GM19240 (cell line): ENCODE data around the gene MTRF1L.
A peak's percentile ranks its signal among the peaks of the same experiment; 100 is the strongest.
"Not testable (repeated sequence)": the region's sequence is repeated elsewhere in the genome, so short reads cannot be mapped to it uniquely, and the experiment has no call there.

Source experiments
- DNase-seq: peaks from one replicate; pipeline ENCODE4 v3.0.0; 2011; ENCODE audit warnings: low spot score; ENCODE audit not compliant: insufficient read length

The MTRF1L gene

DNA sequence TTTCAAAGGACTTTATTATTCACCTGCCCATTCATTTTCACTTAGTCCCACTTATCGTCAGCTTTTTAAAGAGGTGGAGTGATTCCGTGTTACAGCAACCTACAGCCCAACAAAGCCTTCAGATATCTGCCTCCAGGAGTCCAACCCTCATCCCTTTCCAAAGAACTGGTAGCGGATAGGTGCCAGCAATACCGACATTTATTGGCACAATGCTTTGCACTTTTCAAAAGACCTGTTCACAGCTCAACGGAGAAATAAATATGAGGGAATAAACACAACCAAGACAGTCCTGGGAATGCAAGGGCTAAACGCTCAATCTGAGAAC lies 819 bp upstream of the MTRF1L start:
- no peak for DNase-seq

DNA sequence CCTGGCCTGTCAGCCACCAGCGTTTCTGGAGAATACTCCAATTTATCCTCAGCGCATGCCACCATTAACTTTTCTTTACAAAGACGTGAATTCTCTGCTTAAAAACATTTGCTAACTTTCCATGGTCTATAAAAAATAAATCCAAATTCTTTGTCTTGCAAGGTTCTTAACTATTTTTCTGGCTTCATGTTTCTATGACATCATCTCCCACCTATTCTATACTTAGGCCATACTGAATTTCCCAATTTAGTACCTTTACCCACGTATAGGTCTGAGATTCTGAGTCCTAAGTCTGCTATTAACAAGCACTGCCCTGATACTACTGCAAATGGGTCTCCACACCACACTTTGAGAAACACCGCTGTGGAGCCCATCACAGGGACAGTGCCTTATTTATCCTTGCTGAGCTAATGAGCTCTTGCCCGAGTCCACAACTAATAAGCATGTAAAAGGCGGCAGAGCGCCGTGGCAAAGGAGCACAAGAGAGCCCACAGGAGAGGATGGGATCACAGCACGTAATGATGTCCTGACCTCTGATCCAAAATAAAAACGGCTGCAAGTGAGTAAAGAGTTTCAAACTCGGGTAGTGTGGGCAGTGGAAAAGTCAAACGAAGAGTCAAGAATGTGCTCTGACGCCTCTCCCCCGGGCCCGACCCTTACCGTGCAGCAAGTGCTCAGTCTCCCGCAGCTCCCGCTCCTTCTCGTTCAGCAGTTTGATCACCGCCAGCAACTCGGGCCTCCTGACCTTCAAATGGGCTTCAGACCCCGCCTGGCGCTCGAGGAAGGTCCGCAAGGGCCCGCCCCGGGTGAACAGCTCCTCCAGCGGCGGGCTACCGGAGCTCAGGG lies 519 bp downstream of the MTRF1L start:
- no peak for DNase-seq

DNA sequence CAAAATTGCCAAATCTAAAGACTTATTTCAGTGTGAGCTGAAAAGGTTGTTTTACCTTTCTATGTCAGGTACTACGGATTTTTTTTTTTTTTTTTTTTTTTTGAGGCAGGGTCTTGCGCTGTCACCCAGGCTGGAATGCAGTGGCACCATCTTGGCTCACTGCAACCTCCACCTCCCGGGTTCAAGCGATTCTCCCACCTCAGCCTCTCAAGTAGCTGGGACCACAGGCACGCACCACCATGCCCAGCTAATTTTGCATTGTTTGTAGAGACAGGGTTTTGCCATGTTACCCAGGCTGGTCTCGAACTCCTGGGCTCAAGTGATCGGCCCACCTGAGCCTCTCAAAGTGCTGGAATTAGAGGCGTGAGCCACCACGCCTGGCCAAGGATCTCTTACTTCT lies 1.7 kb downstream of the MTRF1L start:
- DNase-seq, result not testable (repeated sequence)

DNA sequence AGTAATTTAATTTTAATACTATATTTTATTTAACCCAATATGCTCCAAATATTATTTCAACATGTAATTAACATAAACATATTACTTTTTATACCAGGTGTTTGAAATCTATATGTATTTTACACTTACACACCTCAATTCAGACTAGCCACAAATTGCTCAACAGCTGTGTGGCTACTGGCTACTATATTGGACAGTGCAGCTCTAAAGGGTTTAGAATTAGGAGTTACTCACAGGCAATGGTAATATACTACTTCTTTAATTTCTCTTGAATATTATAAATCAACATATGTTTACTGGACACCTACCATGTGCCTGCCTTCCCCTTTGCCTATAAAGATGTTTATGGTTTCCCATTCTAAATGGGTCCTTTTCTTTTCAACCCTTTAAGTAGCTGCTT lies 2.3 kb downstream of the MTRF1L start:
- DNase-seq, result no peak

DNA sequence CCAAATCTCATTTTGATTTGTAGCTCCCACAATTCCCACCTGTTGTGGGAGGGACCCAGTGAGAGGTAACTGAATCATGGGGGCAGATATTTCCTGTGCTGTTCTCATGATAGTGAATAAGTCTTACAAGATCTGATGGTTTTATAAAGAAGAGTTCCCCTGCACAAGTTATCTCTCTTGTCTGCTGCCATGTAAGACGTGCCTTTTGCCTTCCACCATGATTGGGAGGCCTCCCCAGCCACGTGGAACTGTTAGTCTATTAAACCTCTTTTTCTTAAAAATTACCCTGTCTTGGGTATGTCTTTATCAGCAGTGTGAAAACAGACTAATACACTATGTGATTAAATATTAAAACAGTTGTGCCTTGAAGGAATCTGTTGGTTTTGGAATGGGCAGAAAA lies 3.0 kb downstream of the MTRF1L start:
- not testable (repeated sequence) for DNase-seq

DNA sequence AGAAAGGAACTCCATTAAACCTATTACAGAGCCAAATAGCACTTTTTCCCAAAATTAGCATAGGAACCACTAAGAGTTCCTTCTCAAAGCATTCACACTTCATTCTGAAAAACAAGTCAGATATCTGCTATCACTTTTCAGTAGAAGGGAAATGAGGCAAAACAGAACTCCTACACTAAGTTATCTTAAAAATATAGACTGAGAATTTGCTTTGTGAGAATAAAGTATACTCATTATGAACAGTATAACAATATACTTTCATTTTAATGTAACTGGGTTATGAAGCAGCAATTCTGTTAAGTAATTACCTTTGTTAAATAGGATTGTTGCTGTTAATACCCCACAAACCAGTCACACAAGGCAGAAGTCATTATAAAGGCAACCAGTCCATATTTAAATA lies 8.7 kb downstream of the MTRF1L start:
- no peak for DNase-seq

DNA sequence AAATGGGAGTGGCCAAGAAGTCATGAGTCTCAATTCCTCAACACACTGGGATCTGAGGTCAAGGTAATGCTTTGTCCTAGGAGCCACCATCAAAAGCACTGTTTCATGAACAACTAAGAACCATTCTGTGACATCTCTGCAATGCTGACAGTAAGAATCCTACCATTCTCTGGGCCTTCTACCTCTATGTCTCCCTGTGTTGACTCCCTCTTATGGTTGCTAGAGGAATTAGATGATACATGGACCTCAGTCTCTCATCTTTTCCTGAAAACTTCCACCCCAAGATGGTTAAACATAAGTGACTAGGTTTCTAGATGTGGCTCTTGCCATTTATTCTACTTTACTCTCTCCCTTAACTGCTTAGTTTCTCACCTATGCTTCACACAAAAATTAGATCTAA lies 9.1 kb downstream of the MTRF1L start:
- DNase-seq, result no peak

DNA sequence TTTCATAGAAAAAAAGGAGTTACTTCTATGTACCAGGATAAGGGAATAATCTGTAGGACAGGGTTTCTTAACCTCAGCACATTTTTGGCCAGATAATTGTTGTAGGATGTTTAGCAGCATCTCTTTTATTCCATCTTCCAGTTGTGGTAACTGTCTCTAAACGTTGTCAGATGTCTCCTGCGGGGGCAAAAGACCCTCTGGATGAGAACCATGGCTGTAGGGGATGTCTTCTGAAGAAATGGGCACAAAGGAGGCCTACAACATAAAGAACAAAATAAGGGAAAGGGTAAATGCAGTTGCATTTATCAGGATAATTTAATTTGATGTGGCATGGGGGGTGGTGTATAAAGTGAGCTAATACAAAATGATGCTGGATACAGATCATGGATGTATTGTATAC lies 15.5 kb downstream of the MTRF1L start:
- no peak for DNase-seq

DNA sequence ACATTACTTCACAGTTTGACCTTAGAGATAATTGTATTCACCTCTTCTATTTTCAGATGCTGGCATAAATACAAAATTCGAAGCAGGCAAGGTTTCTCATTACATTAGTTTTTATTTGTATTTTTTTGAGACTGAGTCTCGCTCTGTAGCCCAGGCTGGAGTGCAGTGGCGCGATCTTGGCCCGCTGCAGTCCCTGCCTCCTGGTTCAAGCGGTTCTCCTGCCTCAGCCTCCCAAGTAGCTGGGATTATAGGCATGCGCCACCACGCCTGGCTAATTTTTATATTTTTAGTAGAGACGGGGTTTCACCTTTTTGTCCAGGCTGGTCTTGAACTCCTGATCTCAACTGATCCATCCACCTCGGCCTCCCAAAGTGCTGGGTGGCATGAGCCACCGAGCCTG lies 17.2 kb downstream of the MTRF1L start:
- not testable (repeated sequence) for DNase-seq

DNA sequence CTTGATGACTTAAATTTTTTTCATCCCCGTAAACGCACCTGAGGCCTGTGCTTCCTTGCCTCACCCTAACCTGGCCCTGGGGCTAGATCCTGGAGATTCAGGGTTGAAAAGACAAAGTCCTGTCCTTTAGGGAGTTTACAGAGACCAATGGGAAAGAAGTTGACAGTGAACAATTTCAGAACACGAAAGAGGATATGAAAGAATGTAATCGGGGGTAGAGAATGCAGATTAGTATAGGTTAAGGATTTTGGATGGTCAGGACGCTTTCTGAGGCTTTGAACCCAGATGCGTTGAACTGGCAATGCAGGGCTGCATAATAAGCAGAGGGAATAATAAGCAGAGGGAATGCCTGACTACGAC lies 18.0 kb downstream of the MTRF1L start:
- no peak for DNase-seq

DNA sequence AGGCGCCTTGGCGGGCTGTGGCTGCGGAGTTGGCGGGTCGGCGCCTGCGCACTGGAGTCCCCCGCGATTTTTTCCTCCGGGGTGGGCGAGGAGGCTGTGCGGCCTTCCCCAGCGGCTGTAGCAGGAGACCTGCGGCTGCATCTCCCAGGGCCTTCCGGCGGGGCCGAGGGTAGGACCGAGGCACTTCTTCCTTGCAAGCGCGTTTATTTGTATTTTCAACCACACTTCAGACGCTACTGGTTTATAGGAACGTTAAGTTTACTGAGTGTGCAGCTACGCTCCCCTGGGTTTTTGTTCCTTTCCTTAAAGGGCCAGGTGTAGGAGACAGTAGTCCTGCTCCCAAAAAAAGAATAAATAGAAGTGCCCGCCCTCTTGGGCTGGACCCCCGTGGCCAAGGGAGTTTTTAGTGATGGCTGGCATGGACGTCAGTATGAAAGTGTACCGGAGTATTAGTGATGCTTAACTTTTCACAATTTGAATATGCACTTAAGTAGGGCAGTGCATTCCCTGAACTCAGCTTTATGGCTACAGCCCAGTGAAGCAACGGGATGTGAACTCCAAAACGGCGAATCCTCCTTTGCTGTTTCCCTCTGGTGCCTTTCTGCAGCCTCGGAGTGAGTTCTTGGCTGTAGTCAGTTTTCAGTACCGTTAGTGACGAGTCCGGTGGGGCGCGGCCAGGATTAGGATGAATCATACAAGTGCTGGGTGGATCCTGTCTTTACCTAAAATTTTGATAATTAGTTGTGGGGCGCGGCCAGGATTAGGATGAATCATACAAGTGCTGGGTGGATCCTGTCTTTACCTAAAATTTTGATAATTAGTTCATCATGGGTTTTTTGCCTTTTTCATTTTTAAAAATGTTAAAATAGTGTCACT lies 18.6 kb downstream of the MTRF1L start:
- peak; percentile 32 for DNase-seq

DNA sequence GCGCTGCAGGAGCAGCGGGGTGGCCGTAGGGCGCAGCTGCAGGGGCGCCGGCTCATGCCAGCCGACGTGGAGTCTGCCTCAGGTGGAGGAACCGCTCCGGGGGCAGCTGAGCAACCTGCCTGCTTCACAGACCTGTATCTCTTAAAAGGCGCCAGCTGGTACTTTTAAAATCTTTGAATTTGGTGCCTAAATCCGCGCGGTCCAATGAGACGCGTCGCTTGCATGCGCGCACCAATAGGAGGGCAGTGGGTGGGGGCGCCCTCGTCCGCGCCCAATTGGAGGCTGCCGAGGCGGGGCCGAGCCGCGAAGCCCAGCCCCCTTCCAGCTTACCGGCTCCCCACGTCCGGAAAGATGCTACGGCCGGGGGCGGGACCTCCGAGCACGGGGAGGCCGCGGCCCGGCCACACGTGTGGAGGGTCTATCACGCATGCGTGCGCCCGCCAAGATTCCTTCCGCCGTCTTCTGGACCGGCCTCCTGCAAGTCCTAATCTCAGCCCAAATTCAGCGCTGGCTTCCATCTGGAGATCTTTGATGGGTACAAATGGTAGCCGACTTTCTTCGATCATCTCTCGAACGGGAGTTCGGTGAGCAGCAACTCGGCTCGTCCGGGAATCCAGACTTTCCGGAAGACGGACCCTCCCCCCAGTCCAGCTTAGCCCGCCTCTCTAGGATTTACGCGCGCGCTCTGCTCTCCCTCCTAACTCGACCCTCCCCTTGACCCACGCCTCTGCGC lies 19.4 kb downstream of the MTRF1L start, which contains the start of gene FBXO5:
Gene FBXO5, minus strand, starts transcription at position 138 of the 733 bp plus-strand sequence. Its CDS starts 82 bp downstream, at position 56.
- DNase-seq, result peak; percentile 42

DNA sequence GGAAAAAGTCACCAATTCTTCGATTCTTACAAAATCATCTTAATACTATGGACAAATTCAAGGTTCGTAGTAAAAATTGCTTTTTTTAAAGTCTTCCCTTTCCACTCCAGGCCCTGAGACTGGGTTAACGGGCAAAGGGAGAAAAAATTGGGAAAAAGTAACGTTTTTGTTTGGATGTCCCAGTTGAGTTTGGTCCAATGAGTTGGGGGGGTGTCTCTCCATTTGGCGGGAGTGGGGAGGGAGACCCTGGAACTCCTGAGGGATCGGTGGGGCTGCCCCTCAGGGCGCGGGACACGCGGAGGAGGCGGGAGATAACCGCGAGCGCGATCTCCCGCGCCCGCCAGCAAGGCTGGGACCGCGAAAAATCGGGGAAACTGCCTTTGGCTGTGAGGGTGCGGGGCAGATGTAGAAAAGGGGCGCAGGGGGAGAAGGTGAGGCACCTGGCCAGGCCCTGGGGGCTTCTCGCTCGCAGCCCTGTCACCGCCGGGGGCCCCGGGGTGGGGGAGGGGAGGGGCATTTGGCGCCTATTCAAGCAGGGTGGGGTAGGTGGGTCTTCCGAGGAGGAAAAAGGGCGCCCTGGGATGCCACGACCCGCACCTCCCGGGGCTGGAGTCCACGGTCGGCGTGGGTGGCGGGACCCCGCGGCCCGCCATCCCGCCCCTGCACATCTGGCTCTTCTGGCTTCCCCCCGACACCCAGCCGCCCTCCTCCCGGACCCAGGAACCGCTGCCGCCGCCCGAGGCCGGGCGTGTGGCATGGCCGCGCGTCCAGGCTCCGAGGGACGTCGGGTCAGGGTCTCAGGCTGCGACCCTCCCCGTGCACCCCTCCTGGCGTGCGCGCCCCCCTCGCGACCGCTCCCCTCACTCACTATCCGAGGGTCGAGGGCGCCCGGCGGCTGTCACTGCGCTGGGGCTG lies 20.3 kb downstream of the MTRF1L start:
- DNase-seq, result no peak

DNA sequence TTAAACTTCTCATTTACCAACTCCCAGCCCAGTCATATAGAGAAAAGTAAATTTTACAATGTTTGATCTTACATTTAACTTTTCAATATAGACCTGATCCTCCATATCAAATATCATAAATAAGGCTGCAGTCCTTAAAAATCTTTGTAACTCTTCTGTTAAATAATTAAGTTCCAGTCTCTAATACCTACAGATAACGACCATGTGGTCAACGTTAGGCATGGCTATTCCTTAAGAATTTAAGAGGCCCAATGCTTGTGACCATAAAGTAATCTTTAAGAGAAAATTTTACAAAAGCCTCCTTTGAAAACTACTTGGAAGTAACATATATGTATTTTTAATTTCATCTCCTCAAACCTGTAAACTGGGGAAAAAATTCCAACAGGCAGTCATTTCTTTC lies 21.3 kb downstream of the MTRF1L start:
- DNase-seq, result no peak

DNA sequence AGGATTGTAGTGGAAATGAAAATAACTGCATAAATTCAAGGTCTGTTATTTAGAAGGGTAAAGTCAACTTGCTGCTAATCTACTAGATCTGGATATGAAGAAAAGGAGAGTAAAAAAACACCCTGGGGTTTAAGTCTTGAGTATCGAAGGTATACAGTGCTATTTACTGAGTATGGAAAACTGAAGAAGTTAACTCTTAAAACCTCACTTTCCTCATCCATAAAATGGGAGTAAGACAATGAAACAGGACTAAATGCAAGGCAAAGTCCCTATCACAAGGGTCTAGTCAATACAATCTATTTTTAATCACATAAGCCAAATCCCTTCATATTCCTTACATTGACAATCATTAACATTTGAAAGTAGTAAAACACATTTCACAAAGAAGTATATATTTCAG lies 21.9 kb downstream of the MTRF1L start:
- DNase-seq, result no peak

DNA sequence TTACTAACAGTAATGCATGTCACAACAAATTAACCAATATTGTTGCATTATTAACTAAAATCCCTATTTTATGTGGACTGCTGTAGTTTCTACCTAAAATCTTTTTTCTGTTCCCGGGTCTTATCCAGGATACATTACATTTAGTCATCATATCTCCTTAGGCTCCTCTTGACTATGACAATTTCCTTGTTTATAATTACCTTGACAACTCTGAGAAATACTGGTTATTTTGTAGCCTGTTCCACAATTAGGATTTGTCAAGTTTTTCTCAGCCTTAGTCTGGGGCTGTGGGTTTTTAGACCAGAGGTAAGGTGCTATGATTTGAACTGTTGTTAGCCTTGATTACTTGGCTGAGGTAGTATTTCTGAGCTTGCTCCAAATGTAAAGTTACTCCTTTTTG lies 23.4 kb downstream of the MTRF1L start:
- no peak for DNase-seq

DNA sequence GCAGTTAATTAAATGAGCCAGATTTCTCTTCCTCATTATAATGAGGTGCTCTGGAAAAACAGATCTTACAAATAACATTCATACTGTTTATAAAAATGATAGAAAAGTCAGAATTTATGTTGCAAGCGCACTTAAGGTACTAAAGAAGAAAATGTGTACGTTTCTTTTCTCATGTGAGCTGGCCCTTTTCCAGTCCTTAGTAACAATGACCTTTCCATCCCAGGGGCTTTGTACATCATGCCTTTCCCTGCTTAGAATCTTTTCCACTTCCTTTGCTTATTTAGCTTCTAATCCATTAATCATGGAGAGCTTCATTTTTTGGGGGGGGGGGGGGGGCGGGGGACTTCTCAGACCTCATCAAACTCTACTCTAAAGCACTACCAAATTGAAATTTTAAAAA lies 24.5 kb downstream of the MTRF1L start:
- no peak for DNase-seq

DNA sequence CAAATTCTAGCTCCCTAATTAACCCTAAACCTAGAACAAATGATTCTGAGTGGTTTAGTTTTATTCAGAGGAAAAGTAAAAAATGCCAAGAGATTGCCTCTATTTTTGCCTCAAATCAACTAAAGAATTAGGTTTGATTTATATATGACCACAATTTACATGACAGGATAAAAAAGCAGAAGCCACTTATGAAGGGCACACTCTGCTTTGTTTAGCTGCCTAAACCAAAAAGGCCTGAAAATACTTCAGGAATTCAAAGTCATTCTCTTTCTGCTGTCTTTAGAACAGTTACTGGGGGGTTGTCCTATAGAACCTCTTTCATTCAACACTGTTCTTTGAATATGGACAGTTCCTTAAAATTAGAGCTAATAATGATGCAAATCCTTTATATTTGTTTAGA lies 25.0 kb downstream of the MTRF1L start:
- DNase-seq, result no peak

DNA sequence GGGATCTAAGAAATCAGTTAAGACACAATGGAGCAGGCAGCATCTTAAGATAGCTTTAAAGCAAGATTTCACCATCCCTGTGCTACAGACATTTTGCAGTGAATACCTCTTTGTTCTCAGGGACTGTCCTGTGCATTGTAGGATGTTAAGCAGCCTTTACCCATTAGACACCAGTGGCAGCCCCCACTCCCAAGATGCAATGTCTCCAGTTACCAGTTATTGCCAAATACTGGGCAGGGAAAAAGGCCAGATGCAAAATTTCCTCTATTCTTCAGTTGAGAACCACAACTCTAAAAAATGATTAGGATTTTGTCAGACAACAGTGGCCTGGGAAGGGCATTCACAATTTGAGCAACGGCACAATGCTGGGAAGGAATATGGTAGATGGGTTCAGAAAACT lies 25.8 kb downstream of the MTRF1L start:
- DNase-seq, result no peak

DNA sequence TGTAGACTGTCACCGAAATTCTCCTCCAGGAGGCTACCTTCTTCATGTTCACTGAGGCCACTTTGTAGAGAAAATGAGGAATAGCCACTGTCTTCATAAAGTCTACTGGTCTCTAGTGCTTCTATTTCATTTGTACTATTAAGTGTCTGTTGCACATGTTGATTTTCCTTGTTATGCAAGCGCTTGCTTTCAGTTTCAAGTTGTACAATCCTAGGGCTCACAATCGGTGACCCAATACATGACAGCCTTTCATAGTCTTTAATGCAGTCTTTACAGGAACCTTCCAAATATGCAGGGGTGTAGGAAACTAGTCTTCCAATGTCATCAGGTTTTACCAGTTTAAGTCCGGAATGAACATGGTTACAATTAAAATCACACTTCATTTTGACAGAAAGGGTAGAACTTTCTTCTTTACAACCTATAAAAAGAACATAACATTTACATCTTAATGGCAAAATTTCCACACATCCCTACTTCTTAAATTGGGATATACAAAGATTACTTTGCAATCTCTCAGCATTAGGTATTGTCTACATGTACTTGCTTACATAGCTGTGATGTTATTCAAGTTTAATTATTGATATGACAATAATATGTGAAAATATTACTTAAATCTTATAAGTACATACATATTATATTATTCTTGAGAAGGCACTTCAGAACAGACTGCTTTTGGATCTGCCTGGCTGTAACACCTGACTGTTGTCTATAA lies 27.1 kb downstream of the MTRF1L start:
- no peak for DNase-seq
